ENCODE measurements around the gene DSCAML1.
A peak's percentile ranks its signal among the peaks of the same experiment; 100 is the strongest.
"Not testable (repeated sequence)": the region's sequence is repeated elsewhere in the genome, so short reads cannot be mapped to it uniquely, and the experiment has no call there.

The DSCAML1 gene

DNA sequence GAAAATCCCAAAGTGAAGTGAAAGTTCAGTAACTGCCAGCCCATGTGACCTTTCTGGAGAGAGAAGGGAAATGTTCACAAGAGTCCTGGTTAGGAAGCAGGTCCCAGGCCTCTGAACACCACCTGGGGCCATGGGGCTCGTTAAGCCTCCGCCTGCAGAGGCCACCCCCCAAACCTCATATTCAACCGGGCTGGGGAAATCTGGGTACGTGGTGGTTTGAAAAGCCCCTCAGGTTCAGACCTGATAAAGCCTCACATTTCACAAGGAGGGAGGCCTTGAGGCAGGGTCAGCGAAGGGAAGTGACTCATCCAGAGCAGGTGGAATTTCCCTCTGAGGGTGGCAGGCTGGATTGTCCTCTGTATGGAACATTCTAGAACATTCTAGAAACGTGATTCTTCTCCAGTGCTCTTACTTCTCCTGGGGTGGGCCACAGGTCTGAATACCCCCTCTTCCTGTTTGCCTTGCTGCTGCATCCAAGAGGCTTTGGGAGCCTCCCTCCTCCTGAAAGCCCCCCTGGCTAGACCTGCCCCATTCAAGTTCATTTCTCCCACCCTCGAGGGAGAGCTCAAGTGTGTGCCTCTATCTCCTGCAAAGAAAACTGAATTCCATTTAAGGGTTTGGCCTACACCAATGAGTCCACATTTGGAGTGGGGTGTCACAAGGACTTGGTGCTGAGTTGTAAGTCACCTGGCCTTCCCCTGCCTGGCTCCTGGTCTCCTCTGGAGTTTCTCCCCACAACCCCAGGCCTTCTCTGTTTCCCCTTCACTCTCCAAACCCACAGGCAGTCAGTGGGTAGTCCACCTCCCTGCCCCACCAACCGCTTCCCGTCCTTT is 21.2 kb upstream of the DSCAML1 start:
- DNase-seq, result no peak

DNA sequence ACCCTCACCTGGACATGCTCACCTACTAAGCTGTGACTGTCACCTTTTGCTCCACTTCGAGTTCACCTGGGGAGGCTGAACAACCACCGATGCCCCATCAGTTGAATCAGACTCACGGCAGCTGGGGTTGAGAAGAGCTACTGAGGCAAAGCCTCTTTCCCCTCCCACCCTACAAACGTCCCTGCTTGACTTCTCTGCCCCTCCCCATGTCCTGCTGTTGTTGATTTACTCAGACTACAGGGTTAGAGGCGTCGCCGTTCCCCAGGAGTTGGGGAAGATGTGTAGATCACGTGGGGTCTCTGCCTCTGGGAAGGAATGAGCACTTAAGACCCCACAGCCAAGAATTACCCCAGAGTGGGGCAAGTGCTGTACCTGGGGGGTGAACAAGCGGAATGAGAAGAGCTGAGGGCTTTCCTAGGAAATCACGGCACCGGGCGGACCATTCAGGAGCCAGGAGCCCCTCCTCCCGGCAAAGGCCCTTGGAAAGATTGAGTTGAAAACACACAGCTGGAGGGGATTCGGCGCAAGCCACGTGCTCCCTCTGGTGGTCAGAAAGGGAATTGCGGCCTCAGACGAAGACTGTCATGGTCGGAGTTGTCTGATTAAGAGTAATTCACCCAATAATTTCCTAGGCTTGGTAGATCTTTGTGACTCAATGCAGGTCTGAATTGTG is 20.5 kb upstream of the DSCAML1 start:
- DNase-seq, result peak; percentile 80 to 90

GRCh38 chr11:117816846-117817367 is 19.9 kb upstream of the DSCAML1 start:
- DNase-seq, result no peak

DNA sequence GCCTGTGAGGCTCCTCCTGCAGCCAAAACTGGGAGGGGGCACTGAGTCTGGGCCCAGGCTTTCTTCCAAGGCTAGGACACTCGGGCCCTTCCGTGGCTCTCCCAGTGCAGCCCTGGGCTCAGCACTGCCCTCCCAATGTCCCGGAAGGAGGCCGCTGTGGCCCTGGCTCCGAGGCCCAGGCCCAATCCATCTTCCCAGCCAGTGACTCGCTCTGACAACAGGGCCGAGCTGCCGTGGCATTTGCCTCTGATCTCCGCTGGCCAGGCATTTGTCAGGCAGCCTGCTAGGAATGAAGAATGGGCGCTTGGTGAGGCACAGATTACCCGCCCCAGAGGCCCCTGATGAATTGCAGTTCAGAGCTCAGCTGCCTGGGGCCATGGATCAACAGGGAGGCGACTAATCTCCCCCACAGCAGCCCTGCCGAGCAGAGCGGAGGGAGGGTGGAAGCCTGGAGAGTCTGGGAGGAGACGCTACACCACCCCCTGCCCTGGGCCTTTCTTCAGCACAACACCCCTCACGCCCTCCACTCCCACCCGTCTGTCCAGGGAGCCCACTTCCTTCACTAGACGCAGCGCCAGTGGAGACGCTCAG is 19.2 kb upstream of the DSCAML1 start:
- peak in 1 of 2 experiments; percentile 23 for DNase-seq

DNA sequence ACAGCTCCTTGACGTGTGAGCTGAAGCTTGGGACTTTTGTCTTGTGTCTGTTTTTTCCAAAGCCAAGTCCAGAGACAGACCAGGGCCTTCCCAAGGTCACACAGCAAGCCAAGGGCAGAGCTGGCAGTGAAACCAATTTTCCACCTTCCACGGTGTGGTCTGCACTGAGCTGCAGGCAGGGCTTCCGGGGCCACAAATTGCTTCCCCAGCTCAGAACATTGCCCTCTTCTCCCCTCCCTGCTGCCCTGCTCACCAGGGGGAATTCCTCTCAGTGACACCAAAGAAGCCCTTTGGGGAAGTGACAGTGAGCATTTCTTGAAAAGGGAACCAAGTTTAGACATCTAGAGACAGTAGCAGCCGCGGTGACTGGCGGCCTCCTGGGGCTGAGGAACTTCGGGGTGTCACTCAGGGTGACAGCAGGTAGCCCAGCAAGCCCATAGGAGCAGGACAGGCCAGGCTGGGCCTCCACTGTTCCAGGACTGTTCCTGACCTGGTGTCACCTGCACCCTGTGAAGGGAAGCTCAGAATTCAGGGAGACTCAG is 18.3 kb upstream of the DSCAML1 start:
- DNase-seq, result no peak

DNA sequence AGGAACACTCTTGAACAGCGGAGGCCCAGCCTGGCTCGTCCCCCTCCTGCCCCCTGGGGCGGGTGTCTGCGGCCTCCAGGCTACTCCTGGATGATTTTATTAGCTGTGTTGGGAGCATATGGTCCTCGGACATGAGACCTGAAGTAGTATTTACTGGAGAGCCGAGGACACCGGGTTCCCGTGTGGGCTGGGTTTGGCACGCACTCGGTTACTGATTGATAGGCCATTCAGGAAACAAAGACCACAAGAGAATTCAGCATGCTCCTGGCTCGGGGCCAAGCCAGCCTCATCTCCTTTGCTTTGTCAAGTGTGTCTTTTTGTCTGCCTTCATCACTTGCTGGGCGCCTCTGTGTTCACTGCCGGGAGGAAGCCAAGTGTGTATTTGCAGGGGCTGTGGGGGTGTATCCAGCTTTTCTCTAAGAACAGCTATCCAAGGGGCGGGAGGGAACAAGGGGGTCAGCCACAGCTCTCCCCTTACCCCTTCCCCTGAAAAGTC is 17.8 kb upstream of the DSCAML1 start:
- DNase-seq, result peak in 1 of 2 experiments; percentile 66

DNA sequence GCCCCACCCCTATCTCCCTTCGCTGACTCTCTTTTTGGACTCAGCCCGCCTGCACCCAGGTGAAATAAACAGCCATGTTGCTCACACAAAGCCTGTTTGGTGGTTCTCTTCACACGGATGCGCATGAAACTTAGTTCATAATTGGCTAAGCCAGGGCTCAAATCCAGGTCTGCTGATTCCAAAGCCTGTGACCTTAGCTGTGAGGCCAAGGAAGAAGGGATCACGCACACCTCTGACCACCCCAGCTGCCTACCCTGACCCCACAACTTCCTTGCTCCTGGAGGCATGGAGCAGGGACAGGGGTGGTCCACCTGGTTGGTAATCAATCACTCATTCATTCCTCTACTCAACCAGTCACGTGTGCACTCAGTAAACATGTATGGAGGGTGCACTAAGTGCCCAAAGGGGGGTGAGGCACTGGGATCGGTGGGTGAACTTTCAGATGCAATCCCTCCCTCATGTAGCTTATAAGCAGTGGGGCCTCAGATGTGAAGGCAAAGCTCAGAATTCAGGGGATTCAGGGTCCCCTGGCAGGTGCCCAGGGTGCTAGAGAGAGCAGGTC is 17.3 kb upstream of the DSCAML1 start:
- DNase-seq, result no peak

DNA sequence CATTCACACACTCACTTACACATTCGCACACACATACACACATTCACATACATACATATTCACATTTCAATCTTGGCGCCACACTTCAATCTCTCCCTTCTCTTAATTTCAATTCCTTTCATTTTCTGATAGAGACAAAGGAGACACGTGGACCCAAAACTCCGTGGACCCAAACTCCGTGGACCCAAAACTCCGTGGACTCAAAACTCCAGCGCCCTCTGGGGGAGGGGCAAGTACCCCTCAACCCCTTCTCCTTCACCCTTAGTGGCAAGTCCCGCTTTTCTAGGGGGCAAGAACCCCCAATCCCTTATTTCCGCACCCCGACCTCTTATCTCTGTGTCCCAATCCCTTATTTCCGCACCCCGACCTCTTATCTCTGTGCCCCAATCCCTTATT is 13.0 kb upstream of the DSCAML1 start:
- not testable (repeated sequence) for DNase-seq

DNA sequence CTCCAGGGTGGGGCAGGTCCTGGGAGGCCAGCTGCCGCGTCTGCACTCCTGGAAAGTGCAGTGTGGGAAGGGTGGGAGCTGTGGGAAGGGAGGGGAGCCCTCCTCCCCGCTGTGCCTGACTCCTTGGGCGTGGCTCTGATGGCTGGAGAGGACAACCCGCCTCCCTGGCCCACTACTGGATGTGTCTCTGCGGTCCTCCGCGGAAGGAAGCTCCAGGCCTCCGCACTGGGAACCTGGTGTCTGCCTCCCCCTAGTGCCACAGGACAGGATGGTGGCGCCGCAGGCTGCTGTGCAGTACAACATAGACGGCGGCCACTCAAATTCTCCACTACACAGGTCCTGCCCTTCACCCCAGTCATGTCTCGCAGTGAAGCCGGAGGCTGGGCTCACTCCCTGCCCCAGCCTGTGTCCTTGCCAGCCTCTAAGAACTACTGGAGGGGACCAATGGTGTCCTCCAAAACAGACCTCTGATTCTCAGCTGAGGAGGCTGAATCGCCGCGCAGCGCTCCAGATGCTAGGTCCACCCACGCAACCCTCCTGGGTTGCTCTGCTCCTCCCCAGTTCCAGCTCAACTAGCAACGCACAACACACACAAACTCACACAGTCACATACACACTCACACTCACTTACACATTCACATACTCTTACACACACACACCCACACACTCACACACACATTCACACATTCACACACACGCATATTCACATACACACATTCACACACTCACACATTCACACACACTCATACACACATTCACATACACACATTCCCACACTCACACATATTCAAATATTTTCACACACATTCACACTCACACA is 12.4 kb upstream of the DSCAML1 start:
- DNase-seq, result peak; percentile 44 to 84

DNA sequence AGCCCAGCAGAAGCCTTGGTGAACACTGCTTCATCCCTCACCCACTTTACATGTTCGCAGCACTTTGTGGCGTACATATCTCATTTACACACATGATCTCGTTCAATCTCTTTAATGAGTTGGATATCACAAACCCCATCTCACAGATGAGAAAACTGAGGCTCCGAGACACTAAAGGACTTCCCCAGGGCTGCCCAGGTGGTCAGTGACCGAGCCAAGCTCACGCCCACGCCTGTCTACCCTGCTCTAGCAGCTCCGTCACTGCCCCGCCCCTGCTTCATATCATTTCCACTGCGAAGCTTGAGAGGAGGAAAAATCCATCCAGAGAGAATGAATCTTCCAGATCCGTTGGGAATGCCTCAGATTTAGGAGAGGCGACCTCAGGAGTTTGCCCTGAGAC is 11.8 kb upstream of the DSCAML1 start:
- no peak for DNase-seq

- DNase-seq, result peak; percentile 61 to 79
These were observed 10.7 kb upstream of the DSCAML1 start for GRCh38 chr11:117807482-117808327.

GRCh38 chr11:117806846-117807245 is 9.8 kb upstream of the DSCAML1 start:
- DNase-seq, result no peak

- no peak for DNase-seq
These were observed 8.0 kb upstream of the DSCAML1 start for GRCh38 chr11:117805045-117805444.

- no peak for DNase-seq
These were observed 6.9 kb upstream of the DSCAML1 start for GRCh38 chr11:117803896-117804295.

DNA sequence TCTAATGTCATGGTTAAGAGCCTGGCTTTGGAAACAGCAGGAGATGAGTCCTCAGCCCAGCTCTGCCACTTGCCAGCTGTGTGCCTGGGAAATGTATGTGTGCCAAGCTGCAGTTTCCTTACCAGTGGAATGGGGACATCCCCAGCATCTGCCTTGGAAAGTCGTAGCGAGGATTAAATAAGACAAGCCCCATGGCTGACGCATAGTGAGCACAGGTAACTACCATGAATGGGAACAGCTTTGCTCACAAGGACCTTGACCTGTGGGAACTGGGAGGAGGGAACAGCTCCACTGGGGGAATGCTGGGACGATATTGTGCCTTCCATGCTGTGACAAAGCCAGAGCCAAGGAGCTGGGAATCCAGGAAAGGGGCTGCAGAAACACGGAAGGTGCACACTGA is 2.6 kb upstream of the DSCAML1 start:
- no peak for DNase-seq

DNA sequence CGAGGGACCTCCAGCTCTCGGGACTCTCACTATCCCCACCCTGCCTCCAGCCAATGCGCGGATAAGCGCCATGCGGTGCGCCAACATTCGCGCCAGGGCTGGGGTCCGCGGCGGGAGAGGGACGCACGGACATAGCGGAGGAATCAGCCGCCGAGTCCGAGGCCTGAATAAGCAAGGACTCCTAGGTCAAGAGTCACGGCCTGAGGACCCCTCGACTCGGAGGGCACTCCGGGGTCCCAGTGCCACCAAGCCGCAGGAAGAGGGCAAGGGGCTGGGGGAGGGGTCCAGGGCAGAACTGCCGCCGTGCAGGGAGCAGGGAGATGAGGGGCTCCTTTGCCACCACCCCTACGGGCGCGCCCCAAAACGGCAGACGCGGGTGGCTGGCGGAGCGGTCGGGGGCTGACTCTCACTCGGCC is 552 bp downstream of the DSCAML1 start:
- DNase-seq, result no peak

DNA sequence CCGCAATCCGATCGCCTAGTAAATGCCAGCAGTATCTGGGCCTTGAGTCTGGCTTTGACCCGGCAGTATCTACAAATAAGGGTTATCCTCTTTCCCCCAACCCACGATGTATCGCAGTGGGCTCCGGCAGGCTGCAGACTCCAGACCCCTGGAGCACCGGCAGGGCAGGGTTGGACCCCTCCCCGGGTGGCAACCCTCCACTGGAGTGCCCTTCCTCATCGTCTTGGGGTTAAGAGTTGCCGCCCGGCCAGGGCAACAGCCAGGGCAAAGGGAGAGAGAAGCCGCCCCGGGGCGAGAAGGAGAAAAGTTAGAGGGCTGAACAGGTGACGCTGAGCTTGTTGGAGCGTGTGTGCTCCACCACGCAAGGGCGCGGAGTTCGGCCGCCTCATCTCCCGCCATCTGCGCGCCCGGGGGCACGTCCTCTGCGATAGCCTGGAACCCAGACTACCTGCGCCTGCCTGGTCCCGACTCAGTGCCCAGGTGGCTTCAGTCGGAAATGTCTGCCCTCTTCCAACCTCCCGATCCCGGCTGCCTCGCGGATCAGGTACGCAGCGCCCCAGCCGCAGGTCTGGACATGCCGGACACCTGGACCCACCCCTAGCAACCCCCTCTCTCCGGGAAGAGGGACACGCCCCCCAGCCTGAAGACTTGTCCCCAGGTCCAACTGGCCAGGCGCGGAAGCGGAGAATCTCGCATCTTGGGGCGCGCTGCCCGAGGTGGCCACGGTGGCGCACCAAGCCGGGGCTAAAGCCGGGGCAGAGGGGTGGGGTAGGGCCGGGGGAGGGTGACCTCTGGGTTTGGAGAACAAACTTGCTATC is 1.2 kb downstream of the DSCAML1 start:
- no peak for DNase-seq

GRCh38 chr11:117794772-117795629 is 2.0 kb downstream of the DSCAML1 start:
- DNase-seq, result no peak

GRCh38 chr11:117794135-117794534 is 2.9 kb downstream of the DSCAML1 start:
- DNase-seq, result no peak
